A673 (cell line): ENCODE data around the gene GREB1L.
"Not testable (repeated sequence)": the region's sequence is repeated elsewhere in the genome, so short reads cannot be mapped to it uniquely, and the experiment has no call there.

Source experiments
- EZH2 ChIP-seq: fragments of 200-600 bp; sonication (generic); IDR thresholded peaks from 2 replicates; pipeline ENCODE4 v1.6.1; 2017; ENCODE audit warnings: borderline replicate concordance, low read depth, mild to moderate bottlenecking, mixed read lengths, antibody characterized with exemption, low read length; ENCODE audit not compliant: poor library complexity, severe bottlenecking
- TF ChIP-seq, protein P1 (sequence below): fragments of 300-800, 200-600 bp; sonication (generic); conservative IDR thresholded peaks from 2 replicates; pipeline ENCODE4 v1.5.1; 2017; ENCODE audit warnings: low read depth, mild to moderate bottlenecking, antibody characterized with exemption, low read length, moderate library complexity, mixed read lengths

DNA sequence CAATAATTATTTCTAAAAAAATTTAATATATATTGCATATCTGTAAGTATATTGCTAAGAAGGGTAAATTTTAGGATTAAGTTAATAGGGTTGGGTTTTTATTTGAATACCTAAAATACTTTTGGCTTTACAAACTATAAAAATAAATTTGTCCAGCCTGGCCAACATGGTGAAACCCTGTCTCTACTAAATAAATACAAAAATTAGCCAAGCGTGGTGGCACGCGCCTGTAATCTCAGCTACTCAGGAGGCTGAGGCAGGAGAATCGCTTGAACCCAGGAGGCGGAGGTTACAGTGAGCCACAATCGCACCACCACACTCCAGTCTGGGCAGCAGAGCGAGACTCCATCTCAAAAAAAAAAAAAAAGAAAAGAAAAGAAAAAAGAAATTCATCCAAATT is 127.6 kb downstream of the GREB1L start:
- TF ChIP-seq, protein P1, sequence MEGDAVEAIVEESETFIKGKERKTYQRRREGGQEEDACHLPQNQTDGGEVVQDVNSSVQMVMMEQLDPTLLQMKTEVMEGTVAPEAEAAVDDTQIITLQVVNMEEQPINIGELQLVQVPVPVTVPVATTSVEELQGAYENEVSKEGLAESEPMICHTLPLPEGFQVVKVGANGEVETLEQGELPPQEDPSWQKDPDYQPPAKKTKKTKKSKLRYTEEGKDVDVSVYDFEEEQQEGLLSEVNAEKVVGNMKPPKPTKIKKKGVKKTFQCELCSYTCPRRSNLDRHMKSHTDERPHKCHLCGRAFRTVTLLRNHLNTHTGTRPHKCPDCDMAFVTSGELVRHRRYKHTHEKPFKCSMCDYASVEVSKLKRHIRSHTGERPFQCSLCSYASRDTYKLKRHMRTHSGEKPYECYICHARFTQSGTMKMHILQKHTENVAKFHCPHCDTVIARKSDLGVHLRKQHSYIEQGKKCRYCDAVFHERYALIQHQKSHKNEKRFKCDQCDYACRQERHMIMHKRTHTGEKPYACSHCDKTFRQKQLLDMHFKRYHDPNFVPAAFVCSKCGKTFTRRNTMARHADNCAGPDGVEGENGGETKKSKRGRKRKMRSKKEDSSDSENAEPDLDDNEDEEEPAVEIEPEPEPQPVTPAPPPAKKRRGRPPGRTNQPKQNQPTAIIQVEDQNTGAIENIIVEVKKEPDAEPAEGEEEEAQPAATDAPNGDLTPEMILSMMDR: not testable (repeated sequence)
- TF ChIP-seq EZH2: not testable (repeated sequence)
